ENCODE results near the gene PARP14. TPM values are rescaled to one million over a fixed set of nuclear protein-coding genes. Genes with fewer than 3 reads are reported as not detected.

Gene PARP14
- total and polyA plus RNA-seq, 2 experiments from 2014 or later = 8.5 to 33.1 TPM

DNA sequence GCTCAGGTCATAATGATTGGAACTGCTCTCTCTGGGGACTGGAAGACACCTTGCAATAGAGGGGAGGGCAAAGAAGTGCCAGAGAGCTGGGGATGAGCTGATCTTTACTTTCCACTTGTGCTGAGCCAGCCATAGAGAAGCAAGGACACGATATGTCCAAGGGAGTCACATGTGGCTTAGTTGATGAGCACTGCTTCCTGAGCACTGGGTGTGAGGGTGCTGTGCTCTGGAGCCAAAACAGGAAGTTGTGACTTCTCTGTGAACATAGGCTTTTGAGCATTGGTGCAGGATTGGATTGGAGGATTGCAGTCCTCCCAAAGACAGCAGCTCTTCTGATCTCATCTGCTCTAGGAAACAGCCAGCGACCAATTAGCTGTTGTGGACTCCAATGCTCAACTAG lies 6.7 kb downstream of the PARP14 start:
- H2AFZ ChIP-seq = no peak overlapping the region
- TF ChIP-seq, protein P1, sequence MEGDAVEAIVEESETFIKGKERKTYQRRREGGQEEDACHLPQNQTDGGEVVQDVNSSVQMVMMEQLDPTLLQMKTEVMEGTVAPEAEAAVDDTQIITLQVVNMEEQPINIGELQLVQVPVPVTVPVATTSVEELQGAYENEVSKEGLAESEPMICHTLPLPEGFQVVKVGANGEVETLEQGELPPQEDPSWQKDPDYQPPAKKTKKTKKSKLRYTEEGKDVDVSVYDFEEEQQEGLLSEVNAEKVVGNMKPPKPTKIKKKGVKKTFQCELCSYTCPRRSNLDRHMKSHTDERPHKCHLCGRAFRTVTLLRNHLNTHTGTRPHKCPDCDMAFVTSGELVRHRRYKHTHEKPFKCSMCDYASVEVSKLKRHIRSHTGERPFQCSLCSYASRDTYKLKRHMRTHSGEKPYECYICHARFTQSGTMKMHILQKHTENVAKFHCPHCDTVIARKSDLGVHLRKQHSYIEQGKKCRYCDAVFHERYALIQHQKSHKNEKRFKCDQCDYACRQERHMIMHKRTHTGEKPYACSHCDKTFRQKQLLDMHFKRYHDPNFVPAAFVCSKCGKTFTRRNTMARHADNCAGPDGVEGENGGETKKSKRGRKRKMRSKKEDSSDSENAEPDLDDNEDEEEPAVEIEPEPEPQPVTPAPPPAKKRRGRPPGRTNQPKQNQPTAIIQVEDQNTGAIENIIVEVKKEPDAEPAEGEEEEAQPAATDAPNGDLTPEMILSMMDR (IDR thresholded peaks at IDR 0.05; ENCODE audit: poor library complexity) = no peak
- no peak for TF ChIP-seq EZH2phosphoT487 (IDR thresholded peaks at IDR 0.05; ENCODE audit: low read depth, severe bottlenecking, unreplicated experiment)
- TF ChIP-seq EZH2 (IDR thresholded peaks at IDR 0.05; ENCODE audit: borderline replicate concordance) = no peak
- H3K4me3 ChIP-seq = no peak overlapping the region
- no peaks in the 10 kb centered on the region for H3K9me3 ChIP-seq (ENCODE audit: low read depth)
- no peaks in the 10 kb centered on the region for H3K9me2 ChIP-seq (replicated peaks; ENCODE audit: insufficient read depth)
- peaks cover 22% of the 10 kb centered on the region for H3K79me2 ChIP-seq
- WGBS (ENCODE audit: low lambda C conversion rate, missing lambda C conversion rate) = 100% methylated on average over 2 of the region's 2 CpGs
- H3K27me3 ChIP-seq = no peaks in the 10 kb centered on the region
- H3K36me3 ChIP-seq (replicated peaks; ENCODE audit: insufficient read depth, low read depth) = no peaks in the 10 kb centered on the region
- H3K4me2 ChIP-seq = no peak overlapping the region
- peaks cover 5% of the 10 kb centered on the region for H3K4me1 ChIP-seq (ENCODE audit: insufficient read depth)
- no peaks in the 10 kb centered on the region for H4K20me1 ChIP-seq (ENCODE audit: insufficient read depth, poor library complexity, severe bottlenecking)
- H3K27ac ChIP-seq = no peak overlapping the region
- DNase-seq (ENCODE audit: low spot score) = no peak

DNA sequence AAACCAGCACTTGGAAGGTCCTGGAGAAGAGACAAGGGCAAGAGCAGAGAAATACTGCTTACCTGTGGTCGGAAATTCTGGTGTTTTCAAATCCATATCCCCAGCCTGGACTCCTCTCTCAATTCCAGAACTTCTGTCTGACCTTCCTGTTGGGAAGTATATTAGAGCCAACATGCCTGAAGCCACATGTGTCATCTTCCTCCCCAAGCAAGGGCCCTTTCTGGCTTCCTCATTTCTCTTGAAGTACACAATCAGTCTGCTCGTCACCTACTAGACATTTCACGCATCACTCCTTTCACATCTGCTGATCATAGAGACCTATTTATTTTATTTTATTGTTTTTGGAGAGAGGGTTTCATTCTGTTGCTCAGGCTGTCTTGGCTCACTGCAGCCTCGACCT lies 8.4 kb downstream of the PARP14 start:
- no peak for DNase-seq (ENCODE audit: low spot score)
- peak overlapping the region; percentile 21 for H3K27ac ChIP-seq
- H4K20me1 ChIP-seq (ENCODE audit: insufficient read depth, poor library complexity, severe bottlenecking) = no peaks in the 10 kb centered on the region
- H3K9me3 ChIP-seq (ENCODE audit: low read depth) = no peaks in the 10 kb centered on the region
- H3K4me3 ChIP-seq = no peak overlapping the region
- no peaks in the 10 kb centered on the region for H3K27me3 ChIP-seq
- 95% methylated on average over 4 of the region's 4 CpGs for WGBS (ENCODE audit: low lambda C conversion rate, missing lambda C conversion rate)
- H3K79me2 ChIP-seq = peaks cover 7% of the 10 kb centered on the region
- no peak for TF ChIP-seq EZH2phosphoT487 (IDR thresholded peaks at IDR 0.05; ENCODE audit: low read depth, severe bottlenecking, unreplicated experiment)
- no peak for TF ChIP-seq EZH2 (IDR thresholded peaks at IDR 0.05; ENCODE audit: borderline replicate concordance)
- TF ChIP-seq, protein P1 (IDR thresholded peaks at IDR 0.05; ENCODE audit: poor library complexity) = no peak
- H2AFZ ChIP-seq = no peak overlapping the region
- no peaks in the 10 kb centered on the region for H3K36me3 ChIP-seq (replicated peaks; ENCODE audit: insufficient read depth, low read depth)
- H3K9me2 ChIP-seq (replicated peaks; ENCODE audit: insufficient read depth) = no peaks in the 10 kb centered on the region
- peaks cover 5% of the 10 kb centered on the region for H3K4me1 ChIP-seq (ENCODE audit: insufficient read depth)
- no peak overlapping the region for H3K4me2 ChIP-seq

DNA sequence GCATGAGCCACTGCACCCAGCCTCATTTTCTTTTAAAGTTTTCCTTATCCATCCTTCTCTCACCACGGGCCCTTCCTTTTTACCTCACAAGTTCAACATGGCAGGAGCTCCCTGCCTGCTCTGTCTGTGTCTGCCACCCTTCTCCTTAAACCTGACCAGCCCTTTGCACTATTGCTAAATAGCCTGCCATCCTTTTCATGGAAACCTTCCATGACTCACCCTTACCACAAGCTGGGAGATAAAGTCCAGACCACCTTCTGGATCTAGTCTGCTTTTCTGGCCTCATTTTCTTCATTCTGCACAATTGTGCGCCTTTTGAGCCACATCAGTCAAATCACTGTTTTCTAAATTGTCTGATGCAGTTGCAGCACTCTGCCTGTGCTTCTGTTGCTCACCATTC lies 8.9 kb downstream of the PARP14 start:
- Histone ChIP-seq H3K27ac (peak overlapping the region; percentile 21), H3K27me3 (no peaks in the 10 kb centered on the region), H3K4me1 (ENCODE audit: insufficient read depth) (peaks cover 5% of the 10 kb centered on the region), H3K4me3 (no peak overlapping the region), H3K9me3 (ENCODE audit: low read depth) (no peaks in the 10 kb centered on the region), H2AFZ (no peak overlapping the region), H3K79me2 (peaks cover 4% of the 10 kb centered on the region), H3K36me3 (replicated peaks; ENCODE audit: insufficient read depth, low read depth) (no peaks in the 10 kb centered on the region), H3K4me2 (no peak overlapping the region), H4K20me1 (ENCODE audit: insufficient read depth, poor library complexity, severe bottlenecking) (no peaks in the 10 kb centered on the region), H3K9me2 (replicated peaks; ENCODE audit: insufficient read depth) (no peaks in the 10 kb centered on the region)
- peak; percentile 71 for DNase-seq (ENCODE audit: low spot score)
- WGBS (ENCODE audit: low lambda C conversion rate, missing lambda C conversion rate) = 63% methylated on average over 2 of the region's 2 CpGs
- TF ChIP-seq EZH2phosphoT487 (IDR thresholded peaks at IDR 0.05; ENCODE audit: low read depth, severe bottlenecking, unreplicated experiment) = no peak
- no peak for TF ChIP-seq EZH2 (IDR thresholded peaks at IDR 0.05; ENCODE audit: borderline replicate concordance)
- TF ChIP-seq, protein P1 (IDR thresholded peaks at IDR 0.05; ENCODE audit: poor library complexity) = no peak

DNA sequence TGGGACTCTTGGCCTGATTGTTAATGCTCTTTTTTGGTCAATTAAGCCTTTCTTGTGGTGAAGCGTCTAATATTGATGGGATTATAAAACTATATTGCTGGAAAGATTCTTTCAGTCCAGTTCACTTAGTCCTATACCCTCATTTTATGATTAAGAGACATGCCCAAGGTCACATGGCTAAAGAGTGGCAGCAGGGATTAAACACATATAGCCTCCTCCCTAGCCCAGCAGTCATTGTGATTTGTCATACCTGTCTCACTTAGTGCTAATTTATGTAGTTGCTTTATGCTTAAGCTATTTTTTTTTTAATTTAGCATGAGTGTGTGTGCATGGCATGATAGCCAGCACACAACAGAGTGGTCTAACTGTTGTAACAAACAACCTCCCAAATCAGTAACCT lies 9.5 kb downstream of the PARP14 start:
- H3K4me2 ChIP-seq = no peak overlapping the region
- no peaks in the 10 kb centered on the region for H3K79me2 ChIP-seq
- no peak for DNase-seq (ENCODE audit: low spot score)
- peak overlapping the region; percentile 6 for H3K27ac ChIP-seq
- no peak overlapping the region for H2AFZ ChIP-seq
- no peaks in the 10 kb centered on the region for H3K9me2 ChIP-seq (replicated peaks; ENCODE audit: insufficient read depth)
- no peak overlapping the region for H3K4me3 ChIP-seq
- TF ChIP-seq, protein P1 (IDR thresholded peaks at IDR 0.05; ENCODE audit: poor library complexity) = no peak
- TF ChIP-seq EZH2phosphoT487 (IDR thresholded peaks at IDR 0.05; ENCODE audit: low read depth, severe bottlenecking, unreplicated experiment) = no peak
- peaks cover 5% of the 10 kb centered on the region for H3K4me1 ChIP-seq (ENCODE audit: insufficient read depth)
- H4K20me1 ChIP-seq (ENCODE audit: insufficient read depth, poor library complexity, severe bottlenecking) = no peaks in the 10 kb centered on the region
- H3K27me3 ChIP-seq = no peaks in the 10 kb centered on the region
- H3K36me3 ChIP-seq (replicated peaks; ENCODE audit: insufficient read depth, low read depth) = no peaks in the 10 kb centered on the region
- 88% methylated on average over 1 of the region's 1 CpG for WGBS (ENCODE audit: low lambda C conversion rate, missing lambda C conversion rate)
- no peaks in the 10 kb centered on the region for H3K9me3 ChIP-seq (ENCODE audit: low read depth)

Data from hepatocyte (in vitro differentiated cells).